ENCODE measurements around the gene CLN6. TPM values are rescaled to one million over a fixed set of nuclear protein-coding genes. Genes with fewer than 3 reads are reported as not detected.

Gene CLN6
- total RNA-seq, 1 donor from 2014 or later, result 29.0 TPM

DNA sequence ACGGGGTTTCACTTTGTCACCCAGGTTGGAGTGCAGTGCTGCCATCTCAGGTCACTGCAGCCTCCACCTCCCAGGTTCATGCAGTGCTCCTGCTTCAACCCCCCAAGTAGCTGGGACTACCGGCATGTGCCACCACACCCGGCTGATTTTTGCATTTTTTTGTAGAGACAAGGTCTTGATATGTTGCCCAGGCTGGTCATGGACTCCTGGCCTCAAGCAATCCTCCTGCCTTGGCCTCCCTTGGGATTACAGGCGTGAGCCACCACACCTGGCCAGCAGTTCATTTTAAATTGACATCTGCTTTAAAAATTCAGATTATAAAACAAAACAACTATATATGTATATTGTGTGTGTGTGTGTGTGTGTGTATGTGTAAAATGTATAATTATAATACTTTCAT lies 62.7 kb downstream of the CLN6 start:
- no peaks in the 10 kb centered on the region for H3K36me3 ChIP-seq (ENCODE audit: control insufficient read depth, insufficient read depth, low read length)

DNA sequence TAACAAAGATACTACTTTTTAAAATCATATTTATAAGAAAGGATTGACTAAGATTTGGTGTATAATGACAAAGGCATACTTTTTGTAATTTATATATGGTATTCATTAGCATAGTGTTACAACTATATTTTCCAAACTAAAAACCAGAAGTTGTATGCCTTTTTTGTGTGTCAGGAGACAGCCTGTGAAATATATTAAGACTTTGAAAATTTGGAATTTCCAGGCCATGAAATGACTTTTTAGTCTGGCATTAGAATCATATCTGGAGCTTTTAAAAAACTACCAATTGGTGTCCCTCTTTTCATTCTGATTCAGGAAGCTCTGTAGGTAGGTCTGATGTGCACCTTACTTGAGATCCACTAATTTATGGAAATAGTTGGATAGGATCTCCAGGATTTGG lies 66.3 kb downstream of the CLN6 start:
- H3K36me3 ChIP-seq (ENCODE audit: control insufficient read depth, insufficient read depth, low read length), result no peaks in the 10 kb centered on the region
- TF ChIP-seq, protein P1, sequence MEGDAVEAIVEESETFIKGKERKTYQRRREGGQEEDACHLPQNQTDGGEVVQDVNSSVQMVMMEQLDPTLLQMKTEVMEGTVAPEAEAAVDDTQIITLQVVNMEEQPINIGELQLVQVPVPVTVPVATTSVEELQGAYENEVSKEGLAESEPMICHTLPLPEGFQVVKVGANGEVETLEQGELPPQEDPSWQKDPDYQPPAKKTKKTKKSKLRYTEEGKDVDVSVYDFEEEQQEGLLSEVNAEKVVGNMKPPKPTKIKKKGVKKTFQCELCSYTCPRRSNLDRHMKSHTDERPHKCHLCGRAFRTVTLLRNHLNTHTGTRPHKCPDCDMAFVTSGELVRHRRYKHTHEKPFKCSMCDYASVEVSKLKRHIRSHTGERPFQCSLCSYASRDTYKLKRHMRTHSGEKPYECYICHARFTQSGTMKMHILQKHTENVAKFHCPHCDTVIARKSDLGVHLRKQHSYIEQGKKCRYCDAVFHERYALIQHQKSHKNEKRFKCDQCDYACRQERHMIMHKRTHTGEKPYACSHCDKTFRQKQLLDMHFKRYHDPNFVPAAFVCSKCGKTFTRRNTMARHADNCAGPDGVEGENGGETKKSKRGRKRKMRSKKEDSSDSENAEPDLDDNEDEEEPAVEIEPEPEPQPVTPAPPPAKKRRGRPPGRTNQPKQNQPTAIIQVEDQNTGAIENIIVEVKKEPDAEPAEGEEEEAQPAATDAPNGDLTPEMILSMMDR (IDR thresholded peaks at IDR 0.05; ENCODE audit: insufficient read depth, low read length, poor library complexity, severe bottlenecking), result no peak
- H3K4me3 ChIP-seq (ENCODE audit: low read depth, low read length), result no peak overlapping the region
- DNase-seq (ENCODE audit: low read depth), result no peak
- H3K27me3 ChIP-seq (ENCODE audit: control insufficient read depth, insufficient read depth, low read length), result no peaks in the 10 kb centered on the region

More for the DNA sequence above, 62.7 kb downstream of the CLN6 start:
- TF ChIP-seq, protein P1 (IDR thresholded peaks at IDR 0.05; ENCODE audit: insufficient read depth, low read length, poor library complexity, severe bottlenecking), result no peak
- H3K4me3 ChIP-seq (ENCODE audit: low read depth, low read length), result no peak overlapping the region
- DNase-seq (ENCODE audit: low read depth), result no peak
- no peaks in the 10 kb centered on the region for H3K27me3 ChIP-seq (ENCODE audit: control insufficient read depth, insufficient read depth, low read length)

DNA sequence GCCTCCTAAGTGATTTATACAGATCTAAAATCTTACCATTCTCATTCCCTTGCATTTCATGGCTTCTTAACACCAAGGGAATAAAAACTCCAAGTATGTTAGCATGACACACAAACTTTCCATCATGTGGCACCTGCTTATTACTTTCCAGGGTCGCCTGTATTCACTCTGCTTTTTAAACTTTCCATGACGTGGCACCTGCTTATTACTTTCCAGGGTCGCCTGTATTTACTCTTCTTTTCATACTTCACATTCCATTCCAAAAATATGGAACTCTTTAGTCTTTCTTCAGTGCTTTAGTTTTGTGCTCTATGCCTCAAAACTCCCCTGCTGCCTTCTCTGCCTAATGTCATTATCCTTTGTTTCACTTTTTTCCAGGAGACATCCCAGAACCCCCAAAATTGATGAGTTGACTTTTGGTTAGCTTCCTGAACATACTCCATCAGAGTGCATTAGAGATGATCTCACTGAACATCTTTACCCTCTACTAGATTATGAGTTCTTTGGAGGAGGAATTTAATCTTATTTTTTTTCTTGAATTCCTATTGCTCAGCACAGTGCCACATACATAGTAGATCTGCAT lies 71.4 kb downstream of the CLN6 start:
- H3K36me3 ChIP-seq (ENCODE audit: control insufficient read depth, insufficient read depth, low read length), result no peaks in the 10 kb centered on the region
- TF ChIP-seq, protein P1 (IDR thresholded peaks at IDR 0.05; ENCODE audit: insufficient read depth, low read length, poor library complexity, severe bottlenecking), result no peak

DNA sequence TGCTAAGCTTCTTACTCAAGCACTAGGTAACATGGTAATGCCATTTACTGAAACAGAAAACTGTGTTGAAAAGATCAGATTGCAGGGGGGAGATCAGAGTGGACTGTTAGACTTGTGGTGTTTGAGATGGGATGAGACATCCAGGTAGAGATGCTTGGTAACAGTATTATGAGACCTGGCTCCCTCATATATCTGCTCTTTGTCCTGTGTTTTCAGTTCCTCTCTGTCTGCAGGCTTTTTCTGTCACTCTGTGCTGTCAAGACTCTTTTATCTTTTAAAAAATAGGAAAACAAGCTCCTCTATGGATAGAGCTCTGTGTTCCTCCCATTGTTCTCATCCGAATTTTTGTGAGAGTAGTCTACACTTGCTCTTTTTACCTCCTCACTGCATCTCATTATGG lies 72.5 kb downstream of the CLN6 start:
- Histone ChIP-seq H3K4me3 (ENCODE audit: low read depth, low read length) (no peak overlapping the region), H3K36me3 (ENCODE audit: control insufficient read depth, insufficient read depth, low read length) (no peaks in the 10 kb centered on the region), H3K27me3 (ENCODE audit: control insufficient read depth, insufficient read depth, low read length) (no peaks in the 10 kb centered on the region)
- TF ChIP-seq, protein P1 (IDR thresholded peaks at IDR 0.05; ENCODE audit: insufficient read depth, low read length, poor library complexity, severe bottlenecking), result no peak
- DNase-seq (ENCODE audit: low read depth), result no peak

More for the DNA sequence above, 71.4 kb downstream of the CLN6 start:
- no peak for DNase-seq (ENCODE audit: low read depth)
- Histone ChIP-seq H3K4me3 (ENCODE audit: low read depth, low read length) (no peak overlapping the region), H3K27me3 (ENCODE audit: control insufficient read depth, insufficient read depth, low read length) (no peaks in the 10 kb centered on the region)

Other genes starting within 250 kb of the CLN6 start
- gene PIAS1, start 175.4 kb downstream of the CLN6 start, total RNA-seq, result 8.6 and 13.4 TPM in 2 replicates
- gene CALML4, start 24.4 kb downstream of the CLN6 start, total RNA-seq, result 2.4 and 5.3 TPM in 2 replicates
- gene FEM1B, start 48.0 kb upstream of the CLN6 start, total RNA-seq, result 37.6 and 41.3 TPM in 2 replicates
- 6.2 and 7.0 TPM in 2 replicates for gene ITGA11, start 202.4 kb upstream of the CLN6 start, total RNA-seq